ENCODE results near the gene TAF1L. TPM values are rescaled to one million over a fixed set of nuclear protein-coding genes. Genes with fewer than 3 reads are reported as not detected.

The TAF1L gene
- total RNA-seq, 2 donors from 2014 or later, result not detected

DNA sequence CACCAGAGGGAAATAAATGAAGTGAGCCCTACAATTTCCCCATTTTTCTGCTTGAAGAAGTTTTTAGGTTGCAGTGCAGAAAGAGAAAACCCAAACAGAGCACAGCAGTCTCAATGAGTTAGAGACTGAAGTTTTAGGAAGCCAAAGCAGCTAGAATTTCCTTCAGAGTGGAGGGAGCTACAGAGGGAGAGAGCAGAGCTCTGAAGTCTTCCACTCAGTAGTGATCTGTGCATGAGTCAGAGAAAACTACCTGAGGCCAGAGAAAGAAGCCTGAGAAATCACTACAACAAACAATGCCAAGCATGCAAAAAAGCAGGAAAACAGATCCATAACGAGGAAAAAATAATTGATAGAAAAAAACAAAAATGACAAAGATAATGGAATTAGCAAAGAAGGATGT is 44.6 kb downstream of the TAF1L start:
- intact Hi-C loops (cut with DNase I), result no loop called here
- ATAC-seq (peak in 1 of 2 donors; percentile 47), DNase-seq (no peak)

- no peak for ATAC-seq
- no peak for DNase-seq
- intact Hi-C loops (cut with DNase I), result no loop called here
These were observed 45.0 kb downstream of the TAF1L start for GRCh38 chr9:32590476-32590875.

DNA sequence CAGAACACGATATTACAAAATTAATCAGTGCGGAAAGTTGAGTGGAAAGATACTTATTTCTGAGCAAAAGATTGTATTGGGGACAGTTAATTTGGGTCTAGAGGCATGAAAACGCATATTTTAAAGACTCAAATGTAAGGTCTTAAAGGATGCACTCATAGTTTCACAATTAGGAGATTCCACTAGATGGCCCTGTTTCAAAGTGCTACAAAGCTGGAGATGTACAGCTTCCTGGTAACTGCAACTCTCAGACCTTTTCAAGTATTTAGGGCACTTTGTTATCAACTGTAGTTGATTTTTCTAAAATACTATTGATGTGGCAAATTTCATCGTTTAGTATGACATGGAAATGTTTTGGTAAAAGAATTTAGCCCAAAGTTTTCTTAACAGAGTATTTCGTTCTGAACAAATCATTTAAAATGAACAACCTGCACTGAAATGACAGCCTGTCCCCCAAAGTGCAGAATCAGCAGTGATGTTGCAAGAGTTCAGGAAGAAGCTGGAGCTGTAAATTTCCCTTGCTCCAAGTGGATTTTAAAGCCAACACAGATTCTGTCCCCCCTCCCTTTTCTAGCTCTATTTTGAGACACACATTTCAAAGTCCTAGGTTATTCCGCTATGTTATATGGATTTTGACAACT is 46.3 kb downstream of the TAF1L start:
- ATAC-seq, result peak in 1 of 2 donors; percentile 71
- intact Hi-C loops (cut with DNase I), result loop anchor here (2.0 to 10.0 kb wide), 2 partner anchors 376 to 378 kb away; no protein-coding TSS in a partner anchor
- no peak for DNase-seq

DNA sequence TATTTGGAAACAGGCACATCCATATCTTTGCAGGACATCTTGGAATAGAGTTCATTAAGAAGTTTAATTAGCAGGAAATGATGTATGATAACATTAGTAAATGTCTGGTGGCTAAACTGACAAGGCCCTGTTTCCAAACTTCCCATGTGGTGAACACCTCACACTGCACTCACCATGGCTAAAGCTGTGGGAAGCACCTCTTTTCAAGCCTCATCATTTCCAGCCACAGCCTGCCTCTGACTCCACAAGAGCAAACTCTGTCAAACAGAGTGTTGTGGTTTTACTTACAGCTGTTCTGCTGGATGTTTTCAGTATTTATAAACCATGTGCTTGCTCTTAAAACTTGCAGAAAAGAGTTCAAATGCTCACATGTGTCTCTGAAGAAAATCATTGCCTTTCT is 47.6 kb downstream of the TAF1L start:
- DNase-seq, result no peak
- intact Hi-C loops (cut with DNase I), result loop anchor here (2.0 to 10.0 kb wide), 2 partner anchors 377 to 379 kb away; no protein-coding TSS in a partner anchor
- no peak for ATAC-seq

DNA sequence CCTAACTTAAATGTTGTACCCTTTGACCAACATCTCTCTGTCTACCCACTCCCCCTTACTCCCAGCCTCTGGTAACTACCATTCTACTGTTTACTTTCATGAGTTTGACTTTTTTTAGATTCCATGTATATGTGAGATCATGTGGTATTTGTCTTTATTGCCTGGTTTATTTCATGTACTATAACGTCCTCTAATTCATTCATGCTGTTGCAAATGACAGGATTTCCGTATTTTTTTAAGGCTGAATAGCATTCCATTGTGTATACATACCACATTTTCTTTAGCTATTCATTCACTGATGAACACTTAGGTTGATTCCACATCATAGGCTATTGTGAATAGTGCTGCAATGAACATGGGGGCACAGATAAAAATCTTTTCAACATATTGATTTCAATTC is 50.7 kb downstream of the TAF1L start:
- intact Hi-C loops (cut with DNase I), result loop anchor here in 1 of 2 donors (10.0 kb wide), 1 partner anchor 380 kb away; no protein-coding TSS in a partner anchor
- no peak for ATAC-seq
- no peak for DNase-seq

DNA sequence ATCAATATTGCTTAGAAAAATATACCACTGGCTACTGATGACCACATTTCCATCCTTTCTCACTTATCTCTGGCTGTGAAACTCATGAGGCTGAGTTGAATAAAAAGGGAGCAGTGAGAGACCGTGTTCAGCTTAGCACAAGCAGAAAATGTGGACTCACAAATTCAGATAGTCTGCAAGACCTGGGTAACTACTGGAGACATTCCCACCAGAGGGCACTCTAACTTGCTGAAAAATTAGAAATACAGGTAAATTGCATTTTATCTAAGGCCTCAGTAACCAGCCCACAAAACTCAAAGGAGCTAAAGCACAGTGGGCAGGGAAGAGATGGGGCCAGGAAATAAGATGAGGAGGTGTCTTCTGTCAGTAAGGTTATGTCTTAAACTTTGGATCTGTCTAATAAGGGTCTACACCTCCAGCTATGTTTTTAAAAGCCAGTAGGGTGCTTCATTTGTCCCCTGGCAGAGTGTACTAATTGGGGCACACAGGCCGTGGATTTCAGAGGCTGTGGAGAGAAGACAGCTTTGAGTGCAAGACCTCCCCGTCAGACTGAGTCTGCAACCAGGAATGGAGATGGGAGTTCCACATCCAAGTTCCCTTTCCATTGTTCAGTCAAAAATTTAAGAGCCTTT is 53.8 kb downstream of the TAF1L start:
- ATAC-seq, result peak; percentile 38 to 48
- intact Hi-C loops (cut with DNase I), result loop anchor here in 1 of 2 donors (10.0 kb wide), 1 partner anchor 383 kb away; no protein-coding TSS in a partner anchor
- DNase-seq, result no peak

GRCh38 chr9:32580631-32581300 is 54.7 kb downstream of the TAF1L start:
- ATAC-seq (no peak), DNase-seq (no peak)
- intact Hi-C loops (cut with DNase I), result loop anchor here in 1 of 2 donors (10.0 kb wide), 1 partner anchor 384 kb away; no protein-coding TSS in a partner anchor

DNA sequence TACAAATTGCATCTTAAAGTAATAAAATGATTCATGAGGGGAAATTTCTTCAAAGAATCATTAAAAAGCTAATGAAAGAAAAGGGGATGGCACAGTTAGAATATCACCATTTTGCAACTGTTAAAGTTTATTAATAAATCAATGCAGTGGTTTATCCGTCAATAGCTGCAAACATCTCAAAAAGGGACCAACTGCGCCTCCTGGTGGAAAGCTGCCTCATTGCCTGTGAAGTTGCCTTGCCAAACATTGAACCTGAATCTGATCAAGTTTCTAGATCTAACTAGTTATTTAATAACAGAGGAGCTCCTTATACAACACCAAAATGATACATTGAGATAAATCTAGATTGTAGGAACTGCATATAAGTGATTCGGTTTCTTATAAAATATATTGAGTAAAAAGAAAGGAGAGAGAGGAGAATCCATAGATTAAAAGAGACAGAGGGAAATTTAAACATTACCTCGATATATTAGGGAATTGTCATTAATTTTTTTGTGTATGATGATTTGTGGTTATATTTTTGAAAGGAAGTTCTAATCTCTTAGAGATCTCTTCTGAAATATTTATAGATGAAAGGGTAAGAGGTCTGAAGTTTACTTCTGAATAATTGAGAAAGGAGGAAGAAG is 55.6 kb downstream of the TAF1L start:
- intact Hi-C loops (cut with DNase I), result loop anchor here in 1 of 2 donors (2.0 to 10.0 kb wide), 2 partner anchors 201 to 385 kb away; no protein-coding TSS in a partner anchor
- peak; percentile 67 for DNase-seq
- ATAC-seq, result no peak

Other genes with a start within 250 kb of the TAF1L start
- 1 to 10 TPM; 4.1 to 6.6 TPM for gene RIGI, start 109.5 kb downstream of the TAF1L start, total RNA-seq
- 10 to 100 TPM; 15.1 to 17.9 TPM for gene SMIM27, start 83.3 kb downstream of the TAF1L start, total RNA-seq
- 1 to 10 TPM; 8.5 to 9.5 TPM for gene TOPORS, start 83.1 kb downstream of the TAF1L start, total RNA-seq
- 100 to 1,000 TPM; 113 to 127 TPM for gene NDUFB6, start 62.5 kb downstream of the TAF1L start, total RNA-seq
- gene TMEM215, start 147.9 kb upstream of the TAF1L start, total RNA-seq, result not detected

All from left cardiac atrium (tissue), 4 donors.